GM19099 (cell line): Measurements from ENCODE around the gene P3H1.

Experiments
- POLR2A ChIP-seq: IDR thresholded peaks from 3 replicates; pipeline ENCODE4 v1.6.1; 2011; ENCODE audit warnings: low read depth; ENCODE audit not compliant: insufficient read length; ENCODE audit errors: extremely low read depth

Gene P3H1

GRCh38 chr1:42721926-42722325 lies 44.9 kb downstream of the P3H1 start:
- TF ChIP-seq POLR2A = no peak

DNA sequence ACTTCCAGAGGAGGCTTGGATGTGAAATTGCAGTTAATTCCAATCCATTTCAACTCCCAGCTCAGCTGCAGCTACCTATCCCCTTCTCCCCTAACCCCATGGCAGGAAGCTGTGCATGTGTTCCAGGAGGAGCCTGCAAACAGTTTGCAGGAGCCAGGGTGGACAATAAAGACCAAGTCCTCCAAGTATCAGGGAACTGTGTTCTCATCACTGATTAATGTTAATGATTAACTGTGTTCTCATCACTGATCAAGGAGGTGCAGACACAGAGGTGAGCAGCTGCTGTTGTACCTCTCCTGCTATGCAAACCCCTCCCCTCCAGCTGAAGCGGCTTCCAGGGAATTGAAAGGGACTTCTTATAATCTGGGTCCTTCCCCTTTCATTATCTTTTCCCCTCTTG lies 46.0 kb downstream of the P3H1 start:
- no peak for TF ChIP-seq POLR2A

GRCh38 chr1:42713293-42713692 lies 53.5 kb downstream of the P3H1 start:
- TF ChIP-seq POLR2A = no peak

- peak; percentile 19 for TF ChIP-seq POLR2A
Measured at GRCh38 chr1:42703888-42704464, 62.9 kb downstream of the P3H1 start.

- TF ChIP-seq POLR2A = no peak
Measured at GRCh38 chr1:42700006-42700405, 66.8 kb downstream of the P3H1 start.

DNA sequence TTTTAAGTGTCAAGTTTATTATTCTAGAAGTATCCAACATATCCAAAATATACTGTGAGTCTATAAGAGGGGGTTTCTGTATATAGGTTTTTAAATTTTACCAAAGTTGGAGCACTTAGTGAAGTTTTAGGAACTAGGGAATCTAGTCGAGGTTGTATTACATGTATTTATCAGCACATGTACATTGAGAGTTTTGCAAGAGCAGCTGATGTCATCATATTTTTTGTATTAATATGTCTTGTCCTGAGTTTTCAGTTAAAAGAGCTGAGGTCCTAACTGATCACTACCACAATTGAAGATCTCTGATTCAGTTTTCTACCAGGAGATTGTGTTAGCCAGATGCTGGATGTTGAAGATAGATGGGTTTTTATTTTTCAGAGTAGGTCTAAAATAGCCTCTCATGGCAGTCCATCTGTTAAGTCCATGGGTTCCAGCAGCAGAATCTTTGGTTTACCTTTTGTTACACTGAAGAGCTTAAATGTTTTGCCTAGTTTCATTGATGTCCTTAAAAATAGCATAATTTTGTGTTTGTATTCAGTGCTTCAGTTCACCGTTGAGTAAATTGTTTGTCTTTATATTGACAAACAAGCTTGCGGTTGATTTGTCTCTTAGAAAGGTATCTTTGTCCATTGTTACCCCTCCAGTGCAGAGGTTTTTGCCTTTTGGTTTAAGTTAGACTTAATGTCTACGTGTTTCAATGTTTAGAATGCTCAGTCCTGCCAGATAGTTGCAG lies 68.6 kb downstream of the P3H1 start:
- TF ChIP-seq POLR2A = no peak
